ENCODE measurements around the gene PLA2G4F.

DNA sequence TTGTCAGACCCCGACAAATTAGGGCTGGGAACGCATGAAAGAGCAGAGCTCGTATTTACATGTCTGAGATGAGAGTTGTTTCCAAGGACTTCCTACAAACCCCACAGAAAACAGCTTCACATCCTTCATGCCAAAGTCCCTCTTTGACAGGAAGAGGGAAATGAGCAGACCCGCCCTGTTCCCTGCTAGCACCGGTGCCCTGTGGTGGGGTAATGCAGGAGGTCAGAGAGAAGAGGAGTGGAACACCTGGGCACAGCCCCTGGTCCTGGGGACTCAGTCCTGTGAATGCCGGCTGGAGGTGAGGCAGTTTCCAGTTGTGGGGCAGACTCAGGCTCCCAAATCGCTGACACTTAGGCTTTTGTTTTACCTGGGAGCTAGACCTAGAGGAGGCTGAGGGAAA, 66.1 kb downstream of the PLA2G4F start:
- TF ChIP-seq POLR2A (IDR thresholded peaks at IDR 0.05): no peak
- TF ChIP-seq, protein P1, sequence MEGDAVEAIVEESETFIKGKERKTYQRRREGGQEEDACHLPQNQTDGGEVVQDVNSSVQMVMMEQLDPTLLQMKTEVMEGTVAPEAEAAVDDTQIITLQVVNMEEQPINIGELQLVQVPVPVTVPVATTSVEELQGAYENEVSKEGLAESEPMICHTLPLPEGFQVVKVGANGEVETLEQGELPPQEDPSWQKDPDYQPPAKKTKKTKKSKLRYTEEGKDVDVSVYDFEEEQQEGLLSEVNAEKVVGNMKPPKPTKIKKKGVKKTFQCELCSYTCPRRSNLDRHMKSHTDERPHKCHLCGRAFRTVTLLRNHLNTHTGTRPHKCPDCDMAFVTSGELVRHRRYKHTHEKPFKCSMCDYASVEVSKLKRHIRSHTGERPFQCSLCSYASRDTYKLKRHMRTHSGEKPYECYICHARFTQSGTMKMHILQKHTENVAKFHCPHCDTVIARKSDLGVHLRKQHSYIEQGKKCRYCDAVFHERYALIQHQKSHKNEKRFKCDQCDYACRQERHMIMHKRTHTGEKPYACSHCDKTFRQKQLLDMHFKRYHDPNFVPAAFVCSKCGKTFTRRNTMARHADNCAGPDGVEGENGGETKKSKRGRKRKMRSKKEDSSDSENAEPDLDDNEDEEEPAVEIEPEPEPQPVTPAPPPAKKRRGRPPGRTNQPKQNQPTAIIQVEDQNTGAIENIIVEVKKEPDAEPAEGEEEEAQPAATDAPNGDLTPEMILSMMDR (IDR thresholded peaks at IDR 0.05): no peak

Measured in body of pancreas (tissue), 4 donors.